NCI-H524 treated with DMSO at 0.1 percent for 48 hours (cell line): ENCODE results near the gene FBXO17.
"Not testable (repeated sequence)": the region's sequence is repeated elsewhere in the genome, so short reads cannot be mapped to it uniquely, and the experiment has no call there.

ENCODE experiments used
- DNase-seq: peaks from one replicate; lab custom pipeline; 2025; lab: John Stamatoyannopoulos, UW

Gene FBXO17, protein sequence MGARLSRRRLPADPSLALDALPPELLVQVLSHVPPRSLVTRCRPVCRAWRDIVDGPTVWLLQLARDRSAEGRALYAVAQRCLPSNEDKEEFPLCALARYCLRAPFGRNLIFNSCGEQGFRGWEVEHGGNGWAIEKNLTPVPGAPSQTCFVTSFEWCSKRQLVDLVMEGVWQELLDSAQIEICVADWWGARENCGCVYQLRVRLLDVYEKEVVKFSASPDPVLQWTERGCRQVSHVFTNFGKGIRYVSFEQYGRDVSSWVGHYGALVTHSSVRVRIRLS

GRCh38 chr19:38975214-38975860 is at the start of gene FBXO17:
Gene FBXO17 (minus strand): TSS chr19:38975742. CDS start chr19:38950319, 25,423 bp downstream.
- DNase-seq: no peak

DNA sequence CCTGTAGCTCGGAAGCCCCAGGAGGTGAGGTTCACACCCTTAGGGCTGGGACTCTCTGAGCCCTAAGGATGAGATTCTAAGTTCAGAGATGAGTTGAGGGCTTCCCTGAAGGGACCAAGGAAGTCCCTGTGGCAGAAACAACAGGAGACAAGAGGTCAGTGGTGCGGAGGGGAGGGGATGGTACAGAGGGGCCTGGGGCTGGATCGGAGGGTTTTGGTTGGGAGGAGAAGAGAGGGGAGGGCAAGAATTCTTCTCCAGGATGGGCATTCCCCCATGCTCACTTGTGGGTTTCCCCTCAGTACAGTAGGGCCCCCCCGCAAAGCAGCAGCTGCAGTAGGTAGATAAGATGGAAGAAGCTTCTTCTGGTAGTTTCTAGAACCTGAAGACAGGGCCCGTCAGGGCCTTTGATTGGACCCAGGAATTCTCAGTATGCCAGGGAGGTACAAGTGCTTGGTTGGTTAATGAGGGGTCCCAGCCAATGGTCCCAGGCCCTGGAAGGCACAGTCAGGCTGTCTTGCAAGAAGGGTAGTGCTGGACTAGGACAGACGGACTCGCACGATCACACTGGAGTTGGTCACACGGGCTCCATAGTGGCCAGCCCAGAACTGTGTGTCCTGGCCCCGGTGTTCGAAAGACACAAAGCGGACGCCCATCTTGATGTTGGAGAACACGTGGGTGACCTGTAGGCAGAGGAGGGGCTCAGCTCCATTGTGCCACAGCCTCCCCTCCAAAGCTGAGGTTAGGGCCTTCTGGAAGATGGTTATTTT is 49.5 kb upstream of the FBXO17 start:
- no peak for DNase-seq

GRCh38 chr19:39021063-39021462 is 45.5 kb upstream of the FBXO17 start:
- DNase-seq: no peak

DNA sequence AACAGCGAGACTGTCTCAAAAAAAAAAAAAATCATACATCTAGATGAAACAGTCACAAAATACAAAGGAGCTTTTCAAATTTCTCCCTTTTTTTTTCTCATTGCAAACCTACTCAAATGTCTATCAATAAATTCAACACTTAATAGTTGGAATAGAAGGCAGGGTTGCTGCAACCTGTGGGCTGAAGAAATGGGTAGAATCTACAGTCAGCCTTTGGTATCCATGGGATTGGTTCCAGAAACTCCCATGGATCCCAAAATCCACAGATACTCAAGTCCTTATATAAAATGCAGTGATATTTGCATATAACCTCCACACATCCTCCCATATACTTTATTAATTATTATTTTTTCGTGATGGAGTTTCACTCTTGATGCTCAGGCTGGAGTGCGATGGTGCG is 42.1 kb upstream of the FBXO17 start:
- DNase-seq: no peak

GRCh38 chr19:39017026-39017425 is 41.5 kb upstream of the FBXO17 start:
- no peak for DNase-seq

- no peak for DNase-seq
Observed at GRCh38 chr19:39014037-39014436, 38.5 kb upstream of the FBXO17 start.

GRCh38 chr19:39009001-39009400 is 33.5 kb upstream of the FBXO17 start:
- no peak for DNase-seq

- no peak for DNase-seq
Observed at GRCh38 chr19:39008137-39008536, 32.6 kb upstream of the FBXO17 start.

- no peak for DNase-seq
Observed at GRCh38 chr19:39007096-39007495, 31.6 kb upstream of the FBXO17 start.

GRCh38 chr19:39004403-39004802 is 28.9 kb upstream of the FBXO17 start:
- DNase-seq: no peak

DNA sequence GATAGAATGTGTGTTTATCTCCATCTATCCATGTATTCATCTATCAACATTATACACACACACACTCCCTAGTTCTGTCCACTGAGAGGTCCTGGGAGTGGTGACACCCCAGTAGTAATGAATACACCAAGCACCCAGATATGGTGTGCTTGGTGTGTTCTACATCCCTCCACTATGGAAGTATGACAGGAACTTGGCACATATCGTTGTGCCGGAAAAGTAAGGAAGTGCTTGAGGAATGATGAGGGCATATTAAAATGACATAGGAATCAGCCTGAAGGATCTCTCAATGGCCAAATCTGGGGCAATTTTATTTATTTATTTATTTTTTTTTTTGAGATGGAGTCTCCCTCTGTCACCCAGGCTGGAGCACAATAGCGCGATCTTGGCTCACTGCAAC is 28.3 kb upstream of the FBXO17 start:
- DNase-seq: no peak

- DNase-seq: no peak
Observed at GRCh38 chr19:39003188-39003587, 27.6 kb upstream of the FBXO17 start.

DNA sequence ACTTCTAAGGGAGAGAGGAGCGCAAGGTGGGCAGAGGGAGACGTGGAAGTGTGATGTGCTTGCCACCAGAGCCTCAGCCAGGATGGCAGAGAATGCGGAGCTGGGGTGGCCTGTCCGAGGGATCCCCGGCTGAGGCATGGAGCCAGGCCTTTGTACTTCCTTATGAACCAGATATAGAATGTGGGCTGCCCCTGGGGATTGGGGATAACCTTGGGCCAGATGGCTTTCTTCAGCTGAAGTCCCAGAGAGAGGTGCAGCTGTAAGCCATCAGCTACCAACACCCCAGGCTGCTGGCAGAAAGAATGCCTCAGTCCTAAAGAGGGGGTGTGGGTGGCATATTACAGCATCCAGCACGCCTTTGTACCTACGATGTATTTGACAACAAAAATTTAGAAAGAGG is 25.5 kb upstream of the FBXO17 start:
- DNase-seq: peak; percentile 60

DNA sequence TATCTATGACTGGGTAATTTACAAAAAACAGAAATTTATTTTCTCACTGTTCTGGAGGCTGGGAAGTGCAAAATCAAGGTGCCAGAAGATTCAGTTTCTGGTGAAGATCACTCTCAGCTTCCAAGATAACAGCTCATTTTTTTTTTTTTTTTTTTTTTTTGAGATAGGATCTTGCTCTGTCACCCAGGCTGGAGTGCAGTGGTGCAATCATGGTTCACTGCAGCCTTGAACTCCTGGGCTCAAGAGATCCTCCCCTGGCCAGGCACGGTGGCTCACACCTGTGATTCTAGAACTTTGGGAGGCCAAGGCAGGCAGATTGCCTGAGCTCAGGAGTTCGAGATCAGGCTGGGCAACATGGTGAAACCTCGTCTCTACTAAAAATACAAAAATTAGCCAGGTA is 22.0 kb upstream of the FBXO17 start:
- not testable (repeated sequence) for DNase-seq

- no peak for DNase-seq
Observed at GRCh38 chr19:38993271-38993670, 17.7 kb upstream of the FBXO17 start.

- DNase-seq: no peak
Observed at GRCh38 chr19:38990949-38991697, 15.6 kb upstream of the FBXO17 start.

- not testable (repeated sequence) for DNase-seq
Observed at GRCh38 chr19:38989614-38990013, 14.1 kb upstream of the FBXO17 start.

DNA sequence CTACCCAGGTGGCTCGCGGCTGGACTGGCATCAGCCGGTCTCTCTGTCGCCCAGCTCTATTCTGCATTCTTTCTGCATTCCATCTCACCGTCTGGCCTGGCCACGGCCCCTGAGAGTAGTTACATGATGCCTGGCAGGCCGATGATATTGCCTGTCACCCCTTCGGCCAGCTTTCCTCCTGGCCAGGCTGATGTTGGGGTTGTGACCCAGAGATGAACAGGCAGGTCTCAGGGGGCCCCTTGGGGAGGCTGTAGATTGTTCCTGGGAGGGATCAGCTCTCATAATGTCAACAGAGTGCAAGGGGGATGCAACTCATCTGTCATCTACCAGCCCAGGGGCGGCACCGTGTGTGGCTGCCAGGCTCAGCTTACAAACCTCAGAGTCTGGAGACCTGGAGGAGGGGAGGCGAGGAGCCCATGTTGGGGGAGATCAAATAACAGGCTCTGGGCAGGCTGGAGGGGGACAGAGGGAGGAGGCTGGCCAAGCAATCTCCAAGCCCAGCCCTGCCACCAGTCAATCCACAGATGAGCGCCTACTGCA is 13.6 kb upstream of the FBXO17 start:
- peak; percentile 48 for DNase-seq

- not testable (repeated sequence) for DNase-seq
Observed at GRCh38 chr19:38988627-38989026, 13.1 kb upstream of the FBXO17 start.

DNA sequence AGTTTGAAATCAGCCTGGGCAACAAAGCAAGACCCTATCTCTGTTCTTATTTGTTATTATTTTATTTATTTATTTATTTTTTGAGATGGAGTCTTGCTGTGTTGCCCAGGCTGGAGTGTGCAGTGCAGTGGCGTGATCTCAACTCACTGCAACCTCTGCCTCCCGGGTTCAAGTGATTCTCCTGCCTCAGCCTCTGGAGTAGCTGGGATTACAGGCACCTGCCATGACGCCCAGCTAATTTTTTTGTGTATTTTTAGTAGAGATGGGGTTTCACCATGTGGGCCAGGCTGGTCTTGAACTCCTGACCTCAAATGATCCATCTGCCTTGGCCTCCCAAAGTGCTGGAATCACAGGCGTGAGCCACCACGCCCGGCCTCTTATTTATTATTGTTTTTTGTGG is 12.2 kb upstream of the FBXO17 start:
- not testable (repeated sequence) for DNase-seq

DNA sequence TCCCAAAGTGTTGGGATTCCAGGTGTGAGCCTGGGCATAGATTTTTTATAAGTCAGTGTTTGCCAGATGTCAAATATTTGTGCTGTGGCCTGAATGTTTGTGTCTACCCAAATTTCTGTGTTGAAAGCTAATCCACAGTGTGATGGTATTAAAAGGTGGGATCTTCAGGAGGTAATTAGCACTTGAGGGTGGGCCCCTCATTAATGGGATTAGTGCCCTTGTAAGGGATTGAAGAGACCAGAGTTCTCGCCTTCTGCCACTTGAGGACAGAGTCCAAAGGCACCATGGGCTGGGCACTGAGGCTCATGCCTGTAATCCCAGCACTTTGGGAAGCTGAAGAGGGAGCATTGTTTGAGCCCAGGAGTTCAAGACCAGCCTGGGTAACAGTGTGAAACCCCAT is 9.7 kb upstream of the FBXO17 start:
- DNase-seq: peak; percentile 12
